GM21717 (cell line): Measurements from ENCODE around the gene NOS1AP.
"Not testable (repeated sequence)": the region's sequence is repeated elsewhere in the genome, so short reads cannot be mapped to it uniquely, and the experiment has no call there.

Experiments used
- ATAC-seq: cut with Tn5 transposase; IDR thresholded peaks from one replicate; pipeline ENCODE4 v1.9.1; 2021; ENCODE audit warnings: mild to moderate bottlenecking, moderate library complexity; ENCODE audit not compliant: unreplicated experiment

The NOS1AP gene

DNA sequence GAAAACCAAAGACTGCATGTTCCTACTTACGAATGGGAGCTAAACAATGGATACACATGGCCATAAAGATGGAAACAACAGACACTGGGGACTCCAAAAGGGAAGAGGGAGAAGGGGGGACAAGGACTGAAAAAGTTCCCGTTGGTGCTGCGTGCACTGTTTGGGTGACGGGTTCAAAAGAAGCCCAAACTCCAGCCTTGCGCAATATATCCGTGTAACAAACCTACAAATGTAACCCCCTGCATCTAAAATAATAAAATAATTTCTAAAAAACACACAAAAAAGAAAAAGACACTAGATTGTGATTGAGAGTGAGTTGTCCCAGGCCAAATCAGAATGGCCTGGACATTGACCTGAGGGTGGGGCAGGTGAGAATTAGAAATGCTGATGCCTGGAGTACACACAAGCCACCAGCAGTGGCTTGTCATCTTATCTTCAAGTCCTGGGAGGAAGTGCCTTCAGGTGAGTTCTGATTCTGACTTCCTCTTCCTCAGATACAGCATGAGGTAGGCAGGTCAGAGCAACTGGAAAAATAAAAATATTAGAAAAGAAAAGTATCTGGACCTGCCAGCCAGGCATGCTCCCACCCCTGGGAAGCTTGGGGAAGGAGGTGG is 252.4 kb downstream of the NOS1AP start:
- no peak for ATAC-seq

DNA sequence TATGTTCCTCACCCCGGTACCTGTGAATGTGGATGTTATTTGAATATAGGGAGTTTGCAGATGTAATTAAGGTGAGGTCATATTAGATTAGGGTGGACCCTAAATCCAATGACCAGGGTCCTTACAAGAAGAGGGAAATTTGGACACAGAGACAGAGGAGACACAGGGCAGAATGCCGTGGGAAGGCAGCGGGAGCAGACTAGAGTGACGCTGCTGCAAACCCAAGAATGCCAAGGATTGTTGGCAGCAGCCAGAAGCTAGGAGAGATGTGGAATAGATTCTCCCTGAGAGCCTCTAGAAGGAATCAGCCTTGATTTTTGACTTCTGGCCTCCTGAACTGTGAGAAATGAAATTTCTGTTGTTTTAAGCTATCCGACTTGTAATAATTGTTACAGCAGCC is 253.5 kb downstream of the NOS1AP start:
- ATAC-seq, result no peak

DNA sequence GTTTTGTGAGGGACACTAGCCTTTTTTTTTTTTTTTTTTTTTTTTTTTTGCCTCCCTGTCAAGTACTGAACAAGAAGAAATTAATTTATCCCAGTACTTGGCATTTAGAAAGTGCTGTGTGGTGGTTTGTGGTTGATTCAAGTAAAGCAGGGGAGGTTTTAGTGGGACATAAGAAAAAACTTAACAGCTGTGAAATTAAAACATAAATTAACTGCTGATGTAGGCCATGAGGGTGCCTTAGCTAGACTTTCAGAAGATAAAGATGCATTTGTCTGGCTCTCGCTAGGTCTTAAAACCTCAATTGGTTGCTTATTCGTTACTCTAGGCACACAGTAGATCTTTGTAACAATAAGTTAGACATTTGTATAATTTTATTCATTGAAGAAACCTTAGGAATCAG is 254.9 kb downstream of the NOS1AP start:
- ATAC-seq, result no peak

DNA sequence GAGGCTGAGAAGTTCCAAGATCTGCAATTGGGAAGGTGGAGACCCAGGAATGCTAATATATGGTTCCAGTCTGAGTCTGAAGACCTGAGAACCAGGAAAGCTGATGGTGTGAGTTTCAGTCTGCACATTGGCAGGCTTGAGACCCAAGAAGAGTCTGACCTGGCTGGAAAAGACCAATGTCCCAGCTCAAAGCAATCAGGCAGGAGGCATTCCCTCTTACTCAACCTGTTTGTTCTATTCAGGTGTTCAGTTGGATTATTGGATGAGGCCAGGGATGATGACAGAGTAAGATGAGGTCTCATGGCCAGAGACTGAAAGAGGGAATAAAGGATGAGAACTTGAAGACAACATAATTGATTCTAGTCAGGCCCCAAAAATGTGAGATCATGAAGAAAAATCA is 257.1 kb downstream of the NOS1AP start:
- ATAC-seq, result no peak

DNA sequence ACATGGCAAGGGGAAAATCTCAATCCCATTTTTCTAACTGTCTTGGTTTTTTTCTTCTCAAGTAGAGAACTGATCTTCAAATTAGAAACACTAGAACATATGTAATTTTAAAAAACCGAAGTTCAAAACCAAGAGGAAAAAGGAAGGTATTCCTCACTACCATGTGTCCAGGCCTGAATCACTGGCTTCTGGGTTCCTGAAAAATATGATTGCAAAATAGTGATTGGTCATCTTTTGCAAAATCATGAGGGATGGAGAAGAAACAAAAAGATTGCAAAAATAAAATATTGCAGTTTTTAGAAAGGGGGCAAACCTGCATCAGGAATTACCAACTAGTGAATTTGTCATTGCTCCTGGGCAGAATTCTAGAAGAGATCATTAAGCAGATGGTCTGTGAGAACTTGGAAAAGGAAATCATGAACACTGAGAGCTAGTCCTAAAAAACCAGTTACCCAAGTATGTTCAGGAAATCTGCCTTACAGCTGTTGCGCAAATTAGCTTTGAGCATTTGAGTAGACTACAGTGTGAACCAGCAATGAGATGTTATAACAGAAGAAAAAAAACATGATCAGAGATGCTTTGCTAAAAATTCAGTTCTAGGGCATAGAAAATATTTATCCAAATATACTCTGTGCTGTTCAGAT is 257.8 kb downstream of the NOS1AP start:
- ATAC-seq, result no peak

DNA sequence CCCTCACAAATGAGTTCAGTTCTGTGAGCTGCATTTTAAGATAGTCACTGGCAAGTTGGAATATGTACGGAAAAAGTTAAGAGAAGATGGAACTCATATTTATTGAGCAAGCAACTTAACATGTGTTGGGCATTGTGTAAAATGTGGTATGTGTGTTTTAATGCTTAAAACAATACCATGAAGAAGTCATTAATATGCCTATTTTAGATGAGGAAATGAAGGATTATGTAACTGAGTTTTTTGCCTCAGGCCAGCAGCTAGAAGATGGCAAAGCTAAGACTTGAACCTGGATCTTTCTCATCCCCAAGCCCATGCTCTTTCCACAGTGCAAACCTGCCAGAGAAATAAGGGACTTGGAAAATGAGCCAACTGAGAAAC is 258.3 kb downstream of the NOS1AP start:
- ATAC-seq, result no peak

DNA sequence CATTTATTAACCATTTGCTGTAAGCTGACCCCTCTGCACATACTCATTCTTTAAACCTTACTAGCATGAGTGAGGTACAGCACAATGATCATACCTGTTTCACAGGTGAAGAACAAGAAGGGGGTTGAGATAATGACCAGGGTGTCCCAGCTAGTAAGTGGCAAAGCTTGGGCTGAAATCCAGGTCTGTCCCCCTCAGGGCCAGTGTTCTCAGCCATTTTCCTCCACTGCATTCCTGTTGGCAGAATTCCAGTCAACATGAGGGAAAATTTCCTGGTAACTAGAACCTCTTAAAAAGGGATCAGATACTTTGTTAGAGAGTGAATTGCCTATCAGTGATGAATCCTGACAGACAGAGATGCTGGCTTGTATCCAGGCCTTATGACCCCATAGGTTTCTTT is 259.0 kb downstream of the NOS1AP start:
- ATAC-seq, result no peak

DNA sequence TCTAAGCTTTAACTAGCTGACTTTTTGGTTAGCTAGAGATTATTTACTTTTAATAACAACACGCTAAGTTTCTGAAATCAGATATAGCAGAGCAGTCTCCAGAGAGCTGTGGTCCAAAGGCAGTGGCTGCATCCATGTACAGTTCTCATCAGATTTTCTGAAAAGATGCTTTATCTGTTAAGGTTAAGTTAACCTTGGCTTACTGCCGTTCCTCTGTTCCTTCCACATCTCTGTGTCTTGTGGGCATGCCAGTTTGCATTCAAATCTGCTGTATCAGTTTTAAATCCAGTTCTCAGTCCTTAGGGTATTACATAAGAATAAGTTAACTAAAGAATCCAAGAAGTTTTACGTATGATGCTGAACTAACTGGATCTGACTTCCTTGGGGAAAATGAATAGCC is 260.3 kb downstream of the NOS1AP start:
- no peak for ATAC-seq

DNA sequence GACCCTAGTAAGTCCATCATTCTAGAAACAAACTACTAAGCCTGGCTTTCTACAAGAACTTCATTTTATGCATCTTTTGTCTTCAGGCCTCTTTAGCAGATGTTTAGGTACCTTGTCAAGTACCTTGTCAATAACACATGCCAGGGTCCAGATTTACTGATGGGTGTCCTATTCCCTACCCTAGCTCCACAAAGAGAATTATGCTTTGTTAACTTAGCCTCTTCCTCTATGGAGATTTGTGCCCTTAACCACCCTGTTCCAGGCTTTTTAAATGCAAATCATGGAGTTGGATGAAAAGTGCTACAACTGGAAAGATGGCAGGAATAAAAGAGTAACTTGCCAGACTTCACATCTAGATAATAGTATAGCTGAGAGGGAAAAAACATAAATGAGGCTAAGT is 264.5 kb downstream of the NOS1AP start:
- ATAC-seq, result no peak

DNA sequence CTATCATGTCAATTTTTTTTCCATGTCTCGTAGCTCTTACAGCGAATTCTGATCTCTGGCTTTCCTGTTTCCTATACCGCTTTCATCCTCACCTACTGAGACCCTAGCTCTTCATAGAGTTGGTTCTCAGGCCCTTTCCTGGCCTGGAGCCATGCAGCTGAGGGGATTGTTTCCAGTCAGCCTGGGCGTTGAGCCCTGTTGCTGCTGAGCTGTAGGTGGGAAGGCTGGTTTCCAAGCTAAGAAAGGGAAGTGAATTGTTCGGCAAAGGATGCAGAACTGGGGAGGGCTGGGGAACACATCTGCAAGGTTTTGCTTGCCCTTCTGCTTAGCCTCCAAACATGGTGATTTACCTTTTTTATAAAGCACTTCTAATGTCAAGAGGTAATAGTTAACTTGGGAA is 265.6 kb downstream of the NOS1AP start:
- no peak for ATAC-seq

DNA sequence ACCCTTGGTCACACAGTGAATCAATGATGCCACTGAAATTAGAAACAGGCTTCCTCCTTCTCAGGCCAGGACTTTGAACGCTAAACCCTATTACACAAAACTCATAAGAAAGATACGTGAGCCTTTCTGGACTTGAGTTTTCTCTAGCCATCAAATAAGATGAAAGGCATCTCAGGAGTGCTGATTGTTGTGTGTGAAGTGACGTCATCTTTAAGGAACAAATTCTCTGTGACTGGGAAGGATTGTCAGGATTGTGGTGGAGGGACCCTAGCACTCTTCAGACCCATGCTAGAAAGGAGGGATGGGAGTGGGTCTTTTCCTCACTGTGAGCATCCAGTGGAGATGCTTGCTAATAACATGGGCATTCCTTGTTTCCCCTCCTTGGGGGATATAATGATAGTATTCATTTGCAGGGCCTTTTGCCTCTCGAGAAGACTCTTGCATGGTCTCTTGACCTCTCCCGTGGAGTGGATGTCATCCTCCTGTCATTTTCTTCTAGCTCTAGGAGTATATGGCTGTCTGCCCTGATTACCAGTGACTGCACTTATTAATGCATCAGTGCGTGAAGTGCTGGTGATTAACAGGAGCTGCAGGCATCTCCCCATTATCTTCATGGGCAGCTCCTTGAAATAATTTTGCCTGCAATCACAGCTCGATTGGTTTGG is 267.3 kb downstream of the NOS1AP start:
- ATAC-seq, result no peak

DNA sequence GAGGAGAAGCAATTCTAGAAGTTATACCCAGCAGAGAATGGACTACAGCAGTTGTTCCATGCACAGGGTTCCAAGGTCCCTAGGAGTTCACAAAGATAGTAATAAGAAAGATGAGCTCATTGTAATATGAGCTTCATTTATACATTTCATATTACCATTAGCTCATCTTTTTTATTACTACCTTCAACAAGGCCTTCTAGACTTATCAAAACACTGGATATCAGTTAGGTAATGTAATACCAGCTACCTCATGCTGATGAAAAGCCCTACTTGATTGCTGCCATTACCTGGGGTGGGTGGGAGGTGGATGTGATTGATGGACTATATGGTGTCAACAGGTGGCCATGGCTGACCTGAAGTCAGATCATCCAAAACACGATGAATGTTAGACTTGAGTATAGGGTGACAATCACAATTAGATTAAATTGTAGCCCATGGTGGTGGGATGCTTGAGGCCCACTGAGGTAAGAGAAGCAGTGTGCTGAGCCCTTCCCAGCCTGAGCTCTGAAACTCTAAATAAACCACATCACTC is 273.0 kb downstream of the NOS1AP start:
- ATAC-seq, result no peak

DNA sequence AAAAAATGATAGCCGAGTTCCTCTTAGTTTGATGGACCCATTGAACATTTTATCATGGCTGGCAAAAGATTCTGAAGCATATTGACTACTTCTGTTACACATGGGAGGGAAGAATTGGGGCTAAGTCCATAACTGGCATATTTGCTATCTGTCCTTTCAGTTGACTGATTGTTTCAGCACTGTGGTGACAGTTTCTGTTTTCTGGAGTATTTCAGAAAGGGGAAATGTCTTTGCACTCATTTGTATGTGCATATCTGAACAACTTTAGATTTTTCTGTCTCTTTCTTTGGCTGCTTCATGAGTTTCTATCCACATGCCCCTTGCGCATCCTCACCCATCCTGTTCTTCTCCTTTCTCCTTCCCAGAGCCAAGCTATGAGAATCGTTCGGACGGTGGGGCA is 274.0 kb downstream of the NOS1AP start:
- ATAC-seq, result no peak

DNA sequence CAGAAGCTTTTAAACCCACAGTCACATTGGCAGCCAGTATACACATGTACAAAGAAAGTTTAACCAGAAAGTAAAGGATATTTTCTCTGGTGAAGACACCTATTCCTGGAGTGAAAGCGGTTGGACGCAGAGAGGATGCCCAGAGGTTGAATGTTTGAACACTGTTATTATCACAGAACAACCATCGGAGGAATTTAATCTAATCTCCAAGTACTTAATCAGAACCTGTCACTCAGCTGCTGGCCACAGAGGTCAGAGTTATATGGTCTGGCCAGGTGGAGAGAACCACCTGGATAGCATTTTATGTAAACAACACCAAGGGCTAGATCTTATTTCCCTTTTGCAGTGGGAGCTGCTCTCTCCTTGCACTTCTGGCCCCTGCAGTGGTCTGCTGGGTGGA is 277.8 kb downstream of the NOS1AP start:
- no peak for ATAC-seq

DNA sequence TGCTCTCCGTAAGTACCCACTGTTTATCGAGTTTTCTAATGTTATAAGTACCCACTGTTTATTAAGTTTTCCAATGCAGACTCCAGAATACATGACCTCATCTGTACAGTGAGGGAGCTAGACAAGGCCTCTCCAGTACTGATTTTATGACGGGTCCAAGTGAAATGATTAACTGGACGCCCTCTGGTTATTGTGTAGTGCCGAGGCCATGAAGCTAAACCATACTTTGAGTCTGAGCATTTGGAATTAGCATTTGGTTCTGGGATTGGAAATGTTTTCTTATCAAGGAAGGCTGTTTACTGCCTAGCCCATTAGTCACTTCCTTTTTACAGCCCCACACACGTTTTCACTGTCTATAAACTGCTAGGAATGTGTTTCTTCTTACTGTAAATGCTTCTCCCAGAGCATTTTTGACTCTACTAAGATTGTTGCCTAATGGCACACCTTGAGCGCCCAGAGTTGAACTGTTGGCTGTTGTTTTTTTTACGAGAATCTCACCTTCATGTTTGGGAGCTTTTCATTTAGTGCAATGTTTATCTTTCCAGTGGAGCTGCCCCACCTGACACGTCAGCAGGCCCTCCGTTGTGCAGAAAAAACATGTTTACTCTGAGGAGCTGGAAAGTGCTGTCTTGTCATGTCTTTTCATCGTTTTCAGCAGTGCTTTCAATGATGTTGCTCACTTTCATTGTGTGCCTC is 280.3 kb downstream of the NOS1AP start:
- no peak for ATAC-seq

DNA sequence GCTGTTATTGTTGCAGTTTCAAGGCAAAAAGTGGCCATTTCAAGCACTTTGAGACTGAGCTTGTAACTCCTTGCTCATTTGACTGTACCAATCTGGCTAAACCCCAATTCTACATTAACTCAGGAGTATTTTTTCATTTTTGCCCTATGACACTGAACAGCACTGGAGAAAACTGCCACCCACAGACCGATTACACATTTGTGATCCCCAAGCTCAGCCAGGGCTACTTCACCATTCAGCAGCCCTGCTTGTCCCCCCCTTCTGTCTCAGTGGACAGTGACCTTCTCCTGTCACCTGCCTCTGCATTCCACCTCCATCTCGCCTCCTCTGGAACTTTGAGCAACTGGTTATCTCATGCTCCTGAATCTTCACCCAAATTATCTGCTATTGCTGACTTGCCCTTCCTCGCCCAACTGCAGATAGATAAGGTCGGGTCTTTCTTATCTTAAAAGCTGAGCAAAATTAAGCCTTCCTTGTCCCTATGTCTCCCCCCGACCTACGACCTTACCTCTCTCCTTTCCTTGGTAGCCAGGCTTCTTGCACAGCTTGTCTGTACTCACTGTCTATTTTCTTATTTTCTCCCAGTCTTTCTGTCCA is 281.9 kb downstream of the NOS1AP start:
- ATAC-seq, result no peak

DNA sequence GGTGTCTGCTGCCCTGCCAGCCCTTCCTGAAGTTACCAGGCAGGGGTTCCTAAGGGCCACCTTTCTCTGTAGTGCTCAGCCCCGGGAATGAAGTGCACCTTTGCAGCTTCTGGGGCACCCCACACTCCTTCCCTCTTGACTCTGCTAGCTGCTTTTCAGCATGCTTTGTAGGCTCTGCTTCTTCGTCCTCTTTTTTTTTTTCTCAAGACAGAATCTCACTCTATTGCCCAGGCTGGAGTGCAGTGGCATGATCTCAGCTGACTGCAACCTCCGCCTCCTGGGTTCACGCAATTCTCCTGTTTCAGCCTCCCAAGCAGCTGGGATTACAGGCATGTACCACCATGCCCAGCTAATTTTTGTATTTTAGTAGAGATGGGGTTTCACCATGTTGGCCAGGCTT is 282.4 kb downstream of the NOS1AP start:
- ATAC-seq, result not testable (repeated sequence)

DNA sequence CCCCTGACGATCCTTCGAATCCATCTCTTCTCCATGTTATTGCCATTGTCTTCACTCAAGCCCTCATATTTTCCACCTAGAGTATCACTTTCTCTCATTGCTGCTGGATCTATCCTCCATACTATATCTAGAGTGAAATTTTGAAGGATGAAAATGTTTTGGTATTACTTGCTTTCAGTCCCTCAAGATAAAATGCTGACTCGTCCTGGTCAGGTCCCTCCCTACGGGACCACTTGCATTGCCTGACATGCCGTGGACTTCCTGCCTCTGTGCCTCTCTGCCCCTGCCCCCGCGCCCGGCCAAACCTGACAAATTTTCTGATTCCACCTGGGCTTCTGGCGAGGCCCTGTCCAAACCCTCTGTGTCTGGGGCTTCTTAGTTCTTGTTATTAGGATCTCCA is 283.6 kb downstream of the NOS1AP start:
- ATAC-seq, result no peak

DNA sequence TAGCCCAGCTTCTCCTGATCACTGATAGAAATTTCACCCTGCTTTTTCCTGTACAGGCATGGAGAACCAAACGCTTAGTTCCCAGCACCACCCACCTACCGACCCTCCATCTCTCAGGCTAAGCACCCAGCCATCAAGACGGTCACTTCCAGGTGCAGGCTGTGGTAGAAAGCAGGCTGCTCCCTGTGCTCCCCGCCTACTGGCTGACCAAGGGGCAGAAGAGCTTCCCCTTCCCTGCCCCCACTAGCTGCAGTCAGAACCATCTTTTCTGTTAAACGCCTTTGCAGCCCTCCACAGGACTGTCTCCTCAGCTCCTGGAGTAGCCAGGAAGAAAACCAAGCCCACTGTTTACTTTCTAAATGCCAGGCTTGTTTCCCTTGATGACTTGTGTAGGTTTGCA is 284.2 kb downstream of the NOS1AP start:
- no peak for ATAC-seq

DNA sequence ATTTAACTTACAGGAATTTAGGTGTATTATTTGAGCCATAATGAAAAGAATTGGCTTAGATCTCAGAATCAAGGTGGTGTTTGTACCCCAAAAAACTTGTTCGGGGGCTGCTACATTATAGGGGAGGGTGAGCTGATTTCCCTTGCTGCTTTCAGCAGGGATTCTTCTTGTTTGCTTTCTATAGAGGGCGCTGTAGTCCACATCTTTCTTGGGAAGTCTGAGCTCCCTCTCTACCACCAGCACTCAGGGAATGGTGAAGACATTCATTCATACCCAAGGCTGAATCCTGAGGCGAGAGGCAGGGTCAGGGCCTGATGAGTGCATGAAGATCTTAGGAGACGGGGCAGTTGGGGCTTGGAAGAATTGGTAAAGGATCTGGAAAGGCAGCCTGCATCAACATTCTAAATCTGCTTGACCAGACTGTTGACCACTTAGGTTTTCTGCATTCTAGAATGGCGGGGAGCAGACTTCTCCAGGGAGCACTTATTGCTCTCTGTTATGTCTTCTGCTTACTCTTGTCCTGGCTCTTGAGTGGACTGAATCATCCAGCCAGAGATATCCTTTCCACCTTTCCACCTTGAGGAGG is 288.3 kb downstream of the NOS1AP start:
- ATAC-seq, result no peak

DNA sequence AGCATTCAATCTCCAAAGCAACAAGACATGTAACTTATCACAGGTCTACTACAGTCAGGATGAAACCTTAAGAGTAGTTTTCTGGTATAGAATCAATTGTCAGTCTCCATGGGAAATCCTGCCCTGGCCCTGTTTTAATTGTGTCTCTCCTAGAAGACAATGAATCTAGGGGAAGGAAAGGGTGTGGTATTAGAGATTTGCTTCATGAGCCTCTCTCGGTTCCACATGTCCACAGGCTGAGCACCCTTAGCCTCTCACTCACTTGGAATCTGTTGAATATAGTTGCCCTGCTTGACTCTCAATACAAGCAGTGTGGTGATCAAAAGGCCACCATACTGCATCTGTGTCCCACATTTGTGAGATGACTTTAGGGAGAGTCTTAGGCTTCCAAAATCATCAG is 289.4 kb downstream of the NOS1AP start:
- ATAC-seq, result no peak
